ENCODE data around the gene FAM20B.

GRCh38 chr1:179119513-179119912 is 93.8 kb downstream of the FAM20B start:
- no peak for TF ChIP-seq CTCF (IDR thresholded peaks at IDR 0.05)
- no peak for TF ChIP-seq POLR2A (IDR thresholded peaks at IDR 0.05)
